ENCODE results near the gene GOLGA7B. TPM values are rescaled to one million over a fixed set of nuclear protein-coding genes. Genes with fewer than 3 reads are reported as not detected.

The GOLGA7B gene
- total RNA-seq, 4 donors from 2014 or later, result 0.14 to 0.16 TPM; not detected in 2

DNA sequence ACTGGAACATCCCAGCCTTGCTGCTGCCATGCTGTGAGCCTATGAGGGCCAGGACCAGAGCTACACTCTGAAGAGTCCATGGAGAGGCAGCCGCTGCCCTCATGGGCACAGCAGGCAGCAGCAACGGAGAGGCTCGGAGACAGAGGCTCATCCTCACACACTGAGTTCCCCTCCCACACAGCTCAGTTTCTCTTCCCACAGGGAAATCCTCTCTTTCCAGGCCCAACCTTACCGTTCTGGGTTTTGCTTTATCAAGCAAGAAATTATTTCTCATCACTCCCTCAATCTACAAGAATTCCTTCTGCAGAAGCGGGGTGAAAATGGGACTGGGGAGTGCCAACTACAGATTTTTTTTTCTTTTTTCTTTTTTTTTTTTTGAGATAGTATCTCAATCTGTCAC is 36.6 kb downstream of the GOLGA7B start:
- no peak for DNase-seq
- in situ Hi-C loops (cut with MboI; ENCODE audit: low pct_ligation_motif_present in 1 of 4, low pct_unique_long_range_greater_than_20kb in 1 of 4, low sequenced_read_pairs in 3 of 4), result no loop called here

DNA sequence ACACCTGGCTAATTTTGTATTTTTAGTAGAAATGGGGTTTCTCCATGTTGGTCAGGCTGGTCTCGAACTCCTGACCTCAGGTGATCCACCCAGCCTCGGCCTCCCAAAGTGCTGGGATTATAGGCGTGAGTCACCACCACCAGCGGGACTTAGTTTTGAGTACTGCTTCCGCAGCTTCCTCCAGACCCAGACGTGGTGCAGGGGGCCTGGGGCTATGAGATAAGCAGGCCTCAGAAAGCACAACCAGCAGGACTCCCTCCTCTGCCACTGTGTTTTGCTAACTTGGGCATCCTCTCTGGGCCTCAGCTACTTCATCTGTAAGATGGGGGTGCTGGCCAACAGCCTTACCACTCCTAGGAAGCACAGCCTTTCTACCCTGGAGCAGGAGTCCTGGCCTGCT is 37.8 kb downstream of the GOLGA7B start:
- 76 to 100% methylated on average over 1 to 6 of the region's 6 CpGs for WGBS, 2 donors (ENCODE audit: low coverage in 1 of 2)
- in situ Hi-C loops (cut with MboI; ENCODE audit: low pct_ligation_motif_present in 1 of 4, low pct_unique_long_range_greater_than_20kb in 1 of 4, low sequenced_read_pairs in 3 of 4), result no loop called here

More for the DNA sequence above, 36.6 kb downstream of the GOLGA7B start:
- no peaks in the 10 kb centered on the region for H3K36me3 ChIP-seq
- WGBS, 2 donors (ENCODE audit: low coverage in 1 of 2), result 76 to 78% methylated on average over 2 to 5 of the region's 5 CpGs
- H3K27me3 ChIP-seq, result no peaks in the 10 kb centered on the region
- H3K4me3 ChIP-seq, result no peak overlapping the region
- H3K9me3 ChIP-seq, result no peaks in the 10 kb centered on the region
- intact Hi-C loops (cut with DNase I; ENCODE audit: low total_unique reads), result no loop called here
- no peaks in the 10 kb centered on the region for H3K4me1 ChIP-seq
- TF ChIP-seq EP300 (IDR thresholded peaks at IDR 0.05; ENCODE audit: low read depth), result no peak
- H3K27ac ChIP-seq, result no peak overlapping the region

DNA sequence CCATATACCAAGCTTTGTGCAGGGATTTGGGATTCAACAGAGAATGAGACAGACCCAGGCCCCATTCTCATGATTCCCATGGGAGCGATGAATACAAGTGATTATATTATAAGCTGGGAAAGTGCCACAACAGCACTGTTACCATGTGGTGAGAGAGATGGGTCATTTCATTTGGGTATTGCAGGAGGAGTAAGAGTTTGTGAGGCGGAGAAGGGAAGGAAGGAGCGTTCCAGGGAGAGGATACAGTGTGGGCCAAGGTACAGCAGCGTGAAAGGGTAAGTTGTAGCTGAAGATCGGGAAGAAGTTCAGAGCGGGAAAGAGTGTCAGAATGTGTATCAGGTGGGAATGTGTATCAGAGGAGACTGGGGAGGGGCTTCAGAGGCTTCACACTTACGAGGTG is 38.5 kb downstream of the GOLGA7B start:
- Histone ChIP-seq H3K4me3 (no peak overlapping the region), H3K4me1 (no peaks in the 10 kb centered on the region), H3K36me3 (no peaks in the 10 kb centered on the region), H3K27me3 (no peaks in the 10 kb centered on the region), H3K27ac (no peak overlapping the region), H3K9me3 (no peaks in the 10 kb centered on the region)
- TF ChIP-seq, protein P1, sequence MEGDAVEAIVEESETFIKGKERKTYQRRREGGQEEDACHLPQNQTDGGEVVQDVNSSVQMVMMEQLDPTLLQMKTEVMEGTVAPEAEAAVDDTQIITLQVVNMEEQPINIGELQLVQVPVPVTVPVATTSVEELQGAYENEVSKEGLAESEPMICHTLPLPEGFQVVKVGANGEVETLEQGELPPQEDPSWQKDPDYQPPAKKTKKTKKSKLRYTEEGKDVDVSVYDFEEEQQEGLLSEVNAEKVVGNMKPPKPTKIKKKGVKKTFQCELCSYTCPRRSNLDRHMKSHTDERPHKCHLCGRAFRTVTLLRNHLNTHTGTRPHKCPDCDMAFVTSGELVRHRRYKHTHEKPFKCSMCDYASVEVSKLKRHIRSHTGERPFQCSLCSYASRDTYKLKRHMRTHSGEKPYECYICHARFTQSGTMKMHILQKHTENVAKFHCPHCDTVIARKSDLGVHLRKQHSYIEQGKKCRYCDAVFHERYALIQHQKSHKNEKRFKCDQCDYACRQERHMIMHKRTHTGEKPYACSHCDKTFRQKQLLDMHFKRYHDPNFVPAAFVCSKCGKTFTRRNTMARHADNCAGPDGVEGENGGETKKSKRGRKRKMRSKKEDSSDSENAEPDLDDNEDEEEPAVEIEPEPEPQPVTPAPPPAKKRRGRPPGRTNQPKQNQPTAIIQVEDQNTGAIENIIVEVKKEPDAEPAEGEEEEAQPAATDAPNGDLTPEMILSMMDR (IDR thresholded peaks at IDR 0.05), result no peak
- no peak for TF ChIP-seq POLR2A (IDR thresholded peaks at IDR 0.05)
- TF ChIP-seq POLR2AphosphoS5 (IDR thresholded peaks at IDR 0.05), result no peak
- no peak for TF ChIP-seq EP300 (IDR thresholded peaks at IDR 0.05; ENCODE audit: low read depth)
- 81 to 89% methylated on average over 7 of the region's 7 CpGs for WGBS, 2 donors (ENCODE audit: low coverage in 1 of 2)
- DNase-seq, result no peak
- in situ Hi-C loops (cut with MboI; ENCODE audit: low pct_ligation_motif_present in 1 of 4, low pct_unique_long_range_greater_than_20kb in 1 of 4, low sequenced_read_pairs in 3 of 4) (no loop called here), intact Hi-C loops (cut with DNase I; ENCODE audit: low total_unique reads) (no loop called here)

More for the DNA sequence above, 37.8 kb downstream of the GOLGA7B start:
- intact Hi-C loops (cut with DNase I; ENCODE audit: low total_unique reads), result no loop called here
- Histone ChIP-seq H3K4me1 (no peaks in the 10 kb centered on the region), H3K4me3 (no peak overlapping the region), H3K36me3 (no peaks in the 10 kb centered on the region), H3K27me3 (no peaks in the 10 kb centered on the region), H3K27ac (no peak overlapping the region), H3K9me3 (no peaks in the 10 kb centered on the region)
- no peak for DNase-seq
- TF ChIP-seq, protein P1 (IDR thresholded peaks at IDR 0.05), result no peak
- TF ChIP-seq POLR2A (IDR thresholded peaks at IDR 0.05) (no peak), POLR2AphosphoS5 (IDR thresholded peaks at IDR 0.05) (no peak), EP300 (IDR thresholded peaks at IDR 0.05; ENCODE audit: low read depth) (no peak)

DNA sequence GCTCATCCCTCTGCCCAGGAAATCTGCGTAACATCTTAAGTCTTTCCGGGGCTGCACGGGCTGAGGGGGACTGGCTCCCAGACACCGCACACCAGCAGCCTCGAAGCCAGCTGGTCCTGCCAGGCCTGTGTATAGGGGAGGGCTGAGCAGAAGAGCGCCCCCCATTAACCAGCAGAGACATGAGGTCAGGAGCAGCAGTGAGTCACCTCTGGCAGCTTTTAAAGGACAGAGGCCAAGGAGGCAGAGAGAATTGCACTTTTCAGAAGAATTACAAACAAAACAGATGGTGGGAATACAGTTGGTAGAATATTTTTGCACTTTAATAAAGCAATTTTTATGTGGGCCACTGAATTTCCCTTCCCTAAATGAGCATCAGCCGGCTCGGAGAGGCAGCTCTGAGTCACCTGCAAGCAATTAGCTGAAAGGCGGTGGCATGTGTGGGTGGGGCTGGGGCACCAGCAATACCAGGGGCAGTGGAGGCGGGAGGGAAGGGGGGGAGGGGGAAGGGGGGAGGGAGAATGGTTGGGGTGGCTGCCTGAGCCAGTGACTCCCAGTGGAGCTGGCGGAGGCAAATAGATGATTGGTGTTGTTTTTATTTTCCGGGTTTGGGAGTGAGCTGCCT is 39.1 kb downstream of the GOLGA7B start:
- Histone ChIP-seq H3K27ac (no peak overlapping the region), H3K4me1 (no peaks in the 10 kb centered on the region), H3K36me3 (no peaks in the 10 kb centered on the region), H3K9me3 (no peaks in the 10 kb centered on the region), H3K4me3 (no peak overlapping the region), H3K27me3 (no peaks in the 10 kb centered on the region)
- DNase-seq, result peak; percentile 19
- intact Hi-C loops (cut with DNase I; ENCODE audit: low total_unique reads), result no loop called here
- WGBS, 2 donors (ENCODE audit: low coverage in 1 of 2), result 43% methylated on average over 11 of the region's 12 CpGs; no CpG with 5 or more reads in 1 of the 2 donors
- in situ Hi-C loops (cut with MboI; ENCODE audit: low pct_ligation_motif_present in 1 of 4, low pct_unique_long_range_greater_than_20kb in 1 of 4, low sequenced_read_pairs in 3 of 4), result no loop called here
- TF ChIP-seq EP300 (IDR thresholded peaks at IDR 0.05; ENCODE audit: low read depth) (no peak), POLR2AphosphoS5 (IDR thresholded peaks at IDR 0.05) (no peak), POLR2A (IDR thresholded peaks at IDR 0.05) (no peak)
- TF ChIP-seq, protein P1 (IDR thresholded peaks at IDR 0.05), result no peak

All from transverse colon (tissue), 4 donors.